GOT3 (cell line): ENCODE data around the gene DEFB110.

ENCODE experiments used
- DNase-seq: peaks from one replicate; lab custom pipeline; 2025; ENCODE audit warnings: mixed read lengths; lab: John Stamatoyannopoulos, UW

DEFB110 gene

GRCh38 chr6:50021894-50022293, at the start of gene DEFB110:
TSS of gene DEFB110 (minus strand) at chr6:50021994. CDS start at chr6:50021935, 59 bp downstream.
- DNase-seq: no peak

DNA sequence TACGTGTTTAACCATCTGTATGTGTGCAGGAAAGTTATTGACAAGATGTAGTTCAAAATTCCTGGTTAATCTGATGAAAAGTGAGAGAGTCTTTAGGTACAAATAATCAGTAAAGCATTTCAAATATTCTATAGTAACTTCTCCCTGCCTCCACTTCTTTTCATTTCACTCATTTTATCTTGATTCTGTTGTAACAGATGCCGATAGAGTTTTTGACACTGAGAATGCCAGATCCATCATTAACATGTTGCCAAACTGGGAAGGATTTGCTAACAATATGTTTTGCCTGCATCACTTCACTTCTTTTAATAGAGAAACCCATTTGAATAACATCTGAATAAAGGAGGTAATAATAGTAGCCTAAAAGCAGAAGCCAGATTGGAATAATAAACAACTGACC, 48.3 kb upstream of the DEFB110 start:
- DNase-seq: no peak

DNA sequence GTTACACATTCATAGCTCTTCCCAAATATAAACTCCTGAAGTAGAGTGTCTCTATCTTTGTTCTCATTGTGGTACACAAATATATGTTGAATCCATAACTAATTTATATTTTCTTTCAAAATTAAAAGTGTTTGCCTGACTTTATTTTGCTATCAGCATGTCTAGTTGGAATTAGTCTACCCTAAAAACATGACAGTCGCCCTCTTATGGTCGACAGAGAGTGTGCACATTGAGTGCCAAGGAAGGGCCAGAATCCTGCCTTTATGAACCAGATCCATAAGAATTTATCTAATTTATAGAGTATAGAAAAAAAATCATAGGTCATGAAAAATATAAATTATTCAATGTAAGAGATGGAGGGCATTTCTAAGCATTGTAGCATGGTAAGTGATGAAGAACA, 40.3 kb upstream of the DEFB110 start:
- no peak for DNase-seq

- no peak for DNase-seq
Measured at GRCh38 chr6:50056242-50056641, 34.4 kb upstream of the DEFB110 start.

- no peak for DNase-seq
Measured at GRCh38 chr6:50049829-50050228, 28.0 kb upstream of the DEFB110 start, which contains the start of gene DEFB112. TSS of gene DEFB112 (minus strand) at chr6:50049929. CDS start at chr6:50049869, 60 bp downstream.

GRCh38 chr6:50047026-50047425, 25.2 kb upstream of the DEFB110 start:
- DNase-seq: no peak

GRCh38 chr6:50030777-50031562, 9.2 kb upstream of the DEFB110 start:
- DNase-seq: no peak

DNA sequence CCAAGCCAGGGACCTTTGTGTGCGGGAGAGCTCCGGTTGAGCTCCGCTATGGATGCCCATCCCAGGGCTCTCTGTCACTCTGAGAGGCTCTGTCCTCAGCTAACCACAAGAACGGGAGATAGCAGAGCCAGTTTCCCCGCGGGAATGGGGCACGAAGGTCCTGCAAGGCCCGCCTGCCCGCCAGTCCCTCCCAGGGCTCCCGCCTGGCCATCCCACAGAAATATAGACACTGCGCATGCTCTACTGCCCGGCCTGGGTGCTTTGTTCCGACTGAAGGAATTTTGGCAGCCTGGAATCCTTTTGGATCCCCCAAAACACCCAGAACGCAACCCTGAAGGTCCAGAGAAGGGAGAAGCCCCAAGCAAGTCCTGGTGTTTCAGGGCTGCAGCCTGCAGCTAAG, 8.6 kb upstream of the DEFB110 start:
- no peak for DNase-seq

- DNase-seq: no peak
Measured at GRCh38 chr6:50025258-50025657, 3.5 kb upstream of the DEFB110 start.

- no peak for DNase-seq
Measured at GRCh38 chr6:50007819-50008218, 14.0 kb downstream of the DEFB110 start.

DNA sequence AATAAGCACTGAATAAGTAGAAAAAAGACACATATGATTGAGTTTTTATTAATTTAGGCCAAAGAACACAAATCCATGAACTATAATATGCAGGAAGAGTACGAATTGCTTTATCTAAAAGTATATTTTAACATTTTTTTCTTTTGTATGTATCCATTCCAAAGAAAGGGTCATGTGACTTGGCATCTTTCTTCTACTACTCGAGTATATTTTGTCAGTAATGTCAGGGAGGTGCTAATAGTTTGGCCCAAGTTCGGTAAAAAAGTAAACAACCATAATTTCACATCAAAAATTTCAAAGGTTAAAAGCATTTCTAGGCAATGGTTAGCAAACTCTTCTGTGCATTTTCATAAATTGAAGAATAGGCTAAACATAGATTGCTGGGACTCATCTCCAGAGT, 18.7 kb downstream of the DEFB110 start:
- no peak for DNase-seq

- DNase-seq: no peak
Measured at GRCh38 chr6:49995278-49995677, 26.5 kb downstream of the DEFB110 start.

DNA sequence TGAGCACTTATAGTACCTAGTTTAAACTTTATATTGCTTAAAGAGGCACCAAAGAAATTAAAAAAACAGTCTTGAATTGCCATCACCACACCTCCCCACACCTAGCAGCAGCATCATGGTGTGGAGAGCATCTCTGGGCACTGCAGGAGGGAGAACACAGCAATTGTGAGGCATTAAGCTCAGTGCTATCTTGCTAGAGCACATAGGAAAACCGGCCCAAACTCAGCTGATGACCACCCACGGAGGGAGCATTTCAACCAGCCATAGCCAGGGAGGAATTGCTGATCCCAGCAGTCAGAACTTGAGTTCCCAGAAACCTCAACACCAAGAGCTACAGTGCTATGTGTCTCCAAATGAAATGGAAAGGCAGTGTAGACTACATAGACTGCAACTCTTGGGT, 32.9 kb downstream of the DEFB110 start:
- DNase-seq: no peak

GRCh38 chr6:49987749-49988148, 34.0 kb downstream of the DEFB110 start:
- no peak for DNase-seq

- no peak for DNase-seq
Measured at GRCh38 chr6:49986551-49986950, 35.2 kb downstream of the DEFB110 start.

- DNase-seq: no peak
Measured at GRCh38 chr6:49982046-49982445, 39.7 kb downstream of the DEFB110 start.

DNA sequence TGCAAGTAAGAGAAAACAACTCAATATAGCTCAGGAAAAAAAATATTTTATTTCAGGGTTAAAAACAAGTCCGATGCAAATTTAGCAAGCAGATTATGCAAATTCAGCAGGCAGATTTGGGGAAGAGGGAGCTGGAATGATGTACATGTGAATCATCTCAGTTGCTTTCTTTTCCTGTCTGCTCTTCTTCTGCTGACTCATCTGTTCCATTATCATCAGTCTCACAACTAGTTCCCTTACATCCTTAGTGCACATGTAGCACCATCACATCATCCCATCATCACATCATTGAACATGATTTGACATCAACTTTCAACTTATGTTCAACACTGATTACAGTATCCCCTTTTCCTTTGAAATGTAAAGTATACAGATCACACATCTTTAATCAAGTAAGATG, 40.9 kb downstream of the DEFB110 start:
- DNase-seq: no peak

DNA sequence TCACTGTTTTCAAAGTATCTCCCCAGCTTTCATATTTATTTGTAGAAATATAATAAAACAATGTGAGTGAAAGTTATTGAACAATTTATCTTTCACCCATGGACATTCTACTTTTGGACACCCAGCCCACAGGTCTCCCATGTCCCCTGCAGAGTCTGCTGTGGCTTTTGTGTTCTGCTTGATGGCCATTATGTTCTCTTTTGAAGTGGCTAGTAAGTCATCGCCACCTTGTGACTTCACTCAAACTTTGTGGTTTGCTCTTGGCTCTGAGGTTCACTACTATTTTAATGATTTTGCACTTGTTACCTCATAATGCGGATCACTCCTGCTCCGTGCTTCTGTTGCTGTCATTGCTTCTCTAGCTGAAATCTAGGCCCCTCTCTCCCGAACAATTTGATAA, 42.2 kb downstream of the DEFB110 start:
- DNase-seq: no peak

DNA sequence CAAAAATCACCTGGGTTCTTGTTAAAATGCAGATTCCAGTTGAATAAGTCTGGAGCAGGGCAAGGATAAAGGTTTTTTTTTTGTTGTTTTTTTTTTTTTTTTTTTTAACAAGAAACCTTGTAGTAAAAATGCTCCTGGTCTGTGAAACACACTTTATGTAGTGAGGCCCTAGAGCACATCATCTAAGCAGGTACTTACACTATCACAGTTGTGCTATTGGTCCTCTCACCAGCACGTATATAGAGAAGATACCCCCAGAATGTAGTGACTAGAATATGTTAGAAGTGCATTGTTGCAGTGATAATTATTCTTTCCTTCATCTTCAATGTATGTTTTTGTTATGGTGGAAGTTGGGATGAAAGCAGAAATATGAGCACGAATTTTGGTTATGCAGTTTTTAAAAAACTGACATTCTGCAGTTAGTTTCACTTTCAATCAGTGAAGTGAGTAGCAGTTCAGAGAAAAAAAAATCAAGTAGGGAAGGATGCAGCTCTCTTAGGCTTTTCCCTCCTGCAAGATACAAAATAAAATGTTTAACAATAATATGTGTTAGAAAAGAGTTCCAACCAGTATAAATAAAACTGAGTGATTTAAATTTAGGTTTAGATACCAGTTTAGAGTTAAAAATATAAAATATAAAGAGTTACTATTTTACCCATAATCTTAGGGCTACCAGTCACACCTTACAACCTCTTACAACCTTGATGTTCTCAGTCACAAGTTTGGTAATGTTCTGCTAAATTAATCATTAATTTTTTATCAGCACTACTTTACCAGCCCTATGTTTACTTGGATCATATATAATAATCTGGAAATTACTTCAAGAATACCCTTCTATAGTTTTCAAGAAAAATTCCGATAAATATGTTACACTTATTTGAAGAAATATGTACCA, 43.2 kb downstream of the DEFB110 start:
- DNase-seq: no peak

DNA sequence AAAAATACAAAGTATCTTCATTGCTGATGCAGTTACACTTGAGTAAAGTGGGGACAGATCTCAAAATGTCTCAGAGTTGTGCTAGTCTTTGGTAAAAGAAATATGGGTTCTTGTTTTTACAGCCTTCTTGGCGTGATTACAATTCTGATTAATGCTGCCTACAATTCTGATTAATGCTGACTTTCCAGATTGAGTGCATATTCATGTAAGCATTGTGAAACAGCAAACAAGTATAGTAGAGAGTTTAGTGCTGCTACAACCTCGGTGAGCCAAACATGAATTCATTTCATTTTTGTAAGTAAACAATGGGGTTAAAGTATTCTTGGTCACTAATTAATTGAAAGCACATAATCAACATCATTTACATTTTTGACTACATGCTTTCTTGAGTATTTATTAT, 52.2 kb downstream of the DEFB110 start, which contains the start of gene DEFB113:
Gene DEFB113 (minus strand): TSS at position 21 of the 400 bp plus-strand sequence. CDS start 0 bp downstream, at position 21.
- no peak for DNase-seq
